HUES48 (cell line): Measurements from ENCODE around the gene HEYL.

Experiments
- H3K27ac ChIP-seq: one replicate; pipeline ENCODE4 v1.7.0; 2013; ENCODE audit warnings: low read depth, low read length, inconsistent platforms
- H3K27me3 ChIP-seq: 2 replicates; pipeline ENCODE4 v1.6.1; 2013; ENCODE audit warnings: mild to moderate bottlenecking, low read length; ENCODE audit not compliant: control insufficient read depth, insufficient read depth
- H3K36me3 ChIP-seq: 2 replicates; pipeline ENCODE4 v1.6.1; 2013; ENCODE audit warnings: low read length; ENCODE audit not compliant: control insufficient read depth, insufficient read depth
- H3K4me1 ChIP-seq: 2 replicates; pipeline ENCODE4 v1.6.1; 2013; ENCODE audit warnings: mild to moderate bottlenecking, low read length; ENCODE audit not compliant: control insufficient read depth, insufficient read depth
- H3K4me3 ChIP-seq: 2 replicates; pipeline ENCODE4 v1.5.1; 2013; ENCODE audit warnings: mild to moderate bottlenecking, low read depth, low read length
- H3K9ac ChIP-seq: 2 replicates; pipeline ENCODE4 v1.6.1; 2013; ENCODE audit warnings: mild to moderate bottlenecking, low read depth, low read length, moderate library complexity
- H3K9me3 ChIP-seq: 2 replicates; pipeline ENCODE4 v1.6.1; 2013; ENCODE audit warnings: low read length; ENCODE audit not compliant: control insufficient read depth, insufficient read depth

Gene HEYL

DNA sequence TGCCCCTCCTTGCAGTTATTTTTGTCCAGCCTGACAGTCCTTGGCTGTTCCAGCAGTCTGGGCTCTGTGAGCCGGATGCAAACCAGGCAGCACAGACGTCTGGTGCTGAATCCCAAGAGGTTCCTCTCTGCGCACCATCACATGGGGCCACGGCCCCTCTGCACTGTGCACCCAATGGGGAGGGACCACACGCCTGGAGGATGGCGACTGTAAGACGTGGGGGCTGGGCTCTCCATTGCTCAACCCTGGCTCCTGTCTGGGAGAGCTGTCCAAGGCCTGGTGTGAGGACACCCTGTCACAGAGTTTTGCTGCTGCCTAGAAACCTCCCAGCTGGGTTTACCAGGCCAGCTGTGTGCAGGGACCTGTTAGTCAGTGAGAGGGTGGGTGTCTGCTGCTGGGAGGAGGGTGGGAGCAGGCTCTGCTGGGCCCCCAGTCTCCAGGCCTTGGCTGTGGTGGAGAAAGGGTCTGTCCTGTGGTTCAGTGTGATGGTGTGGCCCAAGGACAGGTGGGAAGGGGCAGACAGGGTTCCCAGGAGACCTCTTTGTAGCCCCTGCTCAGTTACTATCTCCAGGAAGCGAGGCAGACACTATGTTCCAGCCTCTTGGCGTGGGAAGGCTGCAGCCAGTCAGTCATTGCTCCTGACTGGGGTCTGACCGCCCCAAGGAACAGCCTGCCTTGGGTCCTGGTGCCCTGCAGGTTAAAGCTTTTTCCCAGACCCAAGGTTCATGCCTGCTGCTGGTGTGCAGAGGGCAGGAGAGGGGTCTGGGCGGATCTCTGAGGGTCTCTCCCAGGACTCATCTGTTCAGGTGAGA is 13.8 kb downstream of the HEYL start:
- Histone ChIP-seq H3K9me3 (no peaks in the 10 kb centered on the region), H3K27ac (no peak overlapping the region), H3K36me3 (0 out of 2 replicates have a peak, but pooled peaks cover 3% of the 10 kb centered on the region), H3K9ac (no peak overlapping the region), H3K4me1 (no peaks in the 10 kb centered on the region), H3K27me3 (peaks cover 13% of the 10 kb centered on the region), H3K4me3 (no peak overlapping the region)

DNA sequence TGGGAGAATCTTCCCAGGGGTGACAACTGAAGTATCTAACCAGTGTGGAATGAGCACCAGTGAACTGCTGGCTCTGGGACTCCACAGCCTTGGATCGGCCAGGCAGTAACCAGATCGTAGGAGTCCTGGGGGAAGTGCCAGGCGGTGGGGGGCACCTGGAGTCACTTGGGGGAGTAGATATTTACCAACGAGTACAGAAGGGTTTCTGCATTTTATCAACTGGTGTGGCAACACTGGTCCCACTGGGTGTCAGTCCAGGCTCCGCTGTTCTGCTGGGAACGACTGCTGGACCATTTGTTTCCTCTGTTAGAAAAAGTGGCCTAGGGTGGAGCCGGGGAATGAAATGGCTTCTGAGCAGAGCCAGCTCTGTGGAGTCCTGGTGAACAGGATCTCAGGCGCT is 14.4 kb downstream of the HEYL start:
- H3K36me3 ChIP-seq: 0 out of 2 replicates have a peak, but pooled peaks cover 2% of the 10 kb centered on the region

DNA sequence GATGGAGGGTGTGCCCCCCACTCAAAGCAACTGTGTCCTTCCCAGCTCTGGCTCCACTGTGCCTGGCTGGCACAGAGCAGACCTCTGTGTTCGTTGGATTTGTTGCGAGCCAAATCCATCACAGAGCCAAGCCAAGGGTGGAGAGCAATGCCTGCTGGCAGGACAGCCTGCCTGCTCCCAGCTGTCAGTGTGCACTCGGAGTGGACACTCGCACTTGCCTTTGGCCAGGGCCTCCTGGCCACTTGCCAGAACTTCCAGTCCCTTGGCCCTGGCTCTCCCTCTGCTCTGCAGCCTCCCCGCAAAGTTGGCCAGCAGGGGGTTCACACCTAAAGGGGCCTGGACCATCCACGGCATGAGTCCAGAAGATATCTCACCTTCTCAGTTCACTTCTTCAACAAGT is 16.4 kb downstream of the HEYL start:
- Histone ChIP-seq H3K27ac (no peak overlapping the region), H3K4me3 (no peak overlapping the region), H3K27me3 (peaks cover 10% of the 10 kb centered on the region), H3K36me3 (no peaks in the 10 kb centered on the region), H3K9me3 (no peaks in the 10 kb centered on the region), H3K4me1 (no peaks in the 10 kb centered on the region), H3K9ac (no peak overlapping the region)

More for the DNA sequence above, 14.4 kb downstream of the HEYL start:
- H3K4me1 ChIP-seq: no peaks in the 10 kb centered on the region
- no peak overlapping the region for H3K27ac ChIP-seq
- no peak overlapping the region for H3K9ac ChIP-seq
- H3K27me3 ChIP-seq: peaks cover 9% of the 10 kb centered on the region
- H3K9me3 ChIP-seq: no peaks in the 10 kb centered on the region
- no peak overlapping the region for H3K4me3 ChIP-seq

DNA sequence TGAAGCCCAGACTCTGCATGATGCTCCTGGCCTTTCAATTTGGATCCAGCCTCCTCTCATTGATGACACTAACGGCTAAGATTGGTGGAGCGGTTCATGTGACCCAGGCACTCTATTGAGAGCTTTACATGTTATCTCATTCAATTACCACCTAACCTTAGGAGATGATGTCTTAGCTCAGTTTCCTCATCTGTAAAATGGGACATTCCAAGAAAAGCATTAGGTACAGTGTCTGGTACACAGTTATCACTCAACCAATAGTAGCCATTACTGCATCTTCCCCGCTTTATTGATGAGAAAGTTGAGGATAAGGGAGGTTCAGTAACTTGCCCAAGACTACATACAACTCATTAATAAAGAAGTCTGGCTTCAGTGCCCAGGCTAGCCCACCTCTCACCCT is 17.0 kb downstream of the HEYL start:
- H3K9me3 ChIP-seq: no peaks in the 10 kb centered on the region
- H3K4me1 ChIP-seq: no peaks in the 10 kb centered on the region
- no peak overlapping the region for H3K4me3 ChIP-seq
- no peak overlapping the region for H3K27ac ChIP-seq
- H3K36me3 ChIP-seq: no peaks in the 10 kb centered on the region
- no peak overlapping the region for H3K9ac ChIP-seq
- H3K27me3 ChIP-seq: peaks cover 10% of the 10 kb centered on the region

DNA sequence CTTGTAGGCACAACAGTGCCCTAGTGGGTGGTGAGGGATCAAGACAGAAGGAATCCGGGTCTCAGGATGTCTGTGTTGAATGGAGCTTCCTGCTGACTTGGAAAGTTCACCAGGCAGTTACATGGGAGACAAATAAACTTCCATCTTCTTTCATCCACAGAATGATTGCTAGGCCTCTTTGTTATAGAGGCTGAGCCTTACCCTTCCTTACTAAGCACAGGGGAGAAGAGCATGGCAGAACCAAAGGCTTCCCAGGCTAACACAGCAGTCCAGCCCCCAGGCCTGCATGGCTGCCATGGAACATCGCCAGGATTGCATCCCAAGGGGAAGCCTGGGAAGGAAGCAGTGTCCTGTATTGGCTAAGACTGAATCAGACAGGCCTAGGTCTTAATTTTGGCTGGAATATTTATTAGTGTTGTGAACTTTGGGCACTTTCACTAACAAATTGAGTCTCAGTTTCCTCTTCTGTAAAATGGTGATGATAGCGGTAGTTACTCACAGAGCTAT is 18.7 kb downstream of the HEYL start:
- Histone ChIP-seq H3K4me3 (no peak overlapping the region), H3K27ac (no peak overlapping the region), H3K9me3 (no peaks in the 10 kb centered on the region), H3K36me3 (no peaks in the 10 kb centered on the region), H3K9ac (no peak overlapping the region), H3K27me3 (peaks cover 10% of the 10 kb centered on the region), H3K4me1 (no peaks in the 10 kb centered on the region)

DNA sequence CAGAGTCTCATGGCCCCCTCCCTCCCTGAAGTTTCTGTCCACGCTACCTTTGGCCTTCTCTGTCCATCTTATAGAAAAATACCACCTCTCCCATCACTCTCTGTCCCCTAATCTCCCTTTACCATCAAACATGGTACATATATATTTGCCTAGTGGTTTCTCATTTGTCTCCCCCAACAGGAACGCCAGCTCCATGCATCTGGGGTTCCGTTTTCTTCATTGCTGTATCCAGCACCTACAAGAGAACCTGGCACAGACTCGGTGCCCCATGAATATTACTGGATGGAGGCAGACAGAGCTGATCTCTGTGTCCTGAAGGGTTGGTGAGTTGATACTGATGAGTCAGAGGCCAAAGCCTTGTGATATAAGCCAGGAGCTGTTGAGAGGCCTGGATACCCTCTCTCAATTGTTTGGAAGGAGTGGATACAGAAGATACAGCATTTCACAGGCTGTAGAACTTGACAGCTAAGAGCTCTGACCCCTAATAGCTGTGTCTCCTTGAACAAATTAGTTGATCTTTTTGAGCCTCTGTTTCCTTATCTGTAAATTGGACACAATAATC is 21.9 kb downstream of the HEYL start:
- Histone ChIP-seq H3K36me3 (no peaks in the 10 kb centered on the region), H3K27me3 (peaks cover 7% of the 10 kb centered on the region), H3K4me1 (no peaks in the 10 kb centered on the region), H3K27ac (no peak overlapping the region), H3K9ac (no peak overlapping the region), H3K4me3 (no peak overlapping the region), H3K9me3 (no peaks in the 10 kb centered on the region)

DNA sequence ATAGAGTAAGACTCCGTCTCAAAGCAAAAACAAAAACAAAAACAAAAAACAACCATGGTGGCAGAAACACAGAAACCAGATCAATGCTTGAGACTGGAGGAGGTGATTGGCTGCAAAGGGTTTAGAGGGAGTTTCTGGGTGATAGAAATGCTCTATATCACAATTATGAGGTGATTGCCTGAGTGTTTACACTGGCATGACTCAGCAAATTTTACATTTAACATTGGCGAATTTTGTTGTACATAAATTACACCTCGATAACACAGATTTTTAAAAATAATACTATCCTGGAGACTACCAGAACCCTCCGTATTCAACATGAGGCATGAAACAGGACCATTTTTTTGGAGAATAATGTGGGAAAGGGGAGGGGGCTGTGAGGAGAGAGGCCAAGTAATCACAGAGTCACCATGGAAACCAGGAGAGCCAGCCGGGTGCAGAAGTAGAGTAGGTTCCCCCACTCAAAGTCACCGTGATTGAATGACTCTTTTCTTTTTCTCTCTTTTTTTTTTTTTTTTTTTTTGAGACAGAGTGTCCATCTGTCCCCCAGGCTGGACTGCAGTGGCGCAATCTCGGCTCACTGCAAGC is 24.3 kb downstream of the HEYL start:
- peaks cover 13% of the 10 kb centered on the region for H3K27me3 ChIP-seq
- H3K4me1 ChIP-seq: no peaks in the 10 kb centered on the region
- no peak overlapping the region for H3K4me3 ChIP-seq
- no peaks in the 10 kb centered on the region for H3K36me3 ChIP-seq
- H3K9ac ChIP-seq: no peak overlapping the region
- H3K27ac ChIP-seq: no peak overlapping the region
- no peaks in the 10 kb centered on the region for H3K9me3 ChIP-seq

DNA sequence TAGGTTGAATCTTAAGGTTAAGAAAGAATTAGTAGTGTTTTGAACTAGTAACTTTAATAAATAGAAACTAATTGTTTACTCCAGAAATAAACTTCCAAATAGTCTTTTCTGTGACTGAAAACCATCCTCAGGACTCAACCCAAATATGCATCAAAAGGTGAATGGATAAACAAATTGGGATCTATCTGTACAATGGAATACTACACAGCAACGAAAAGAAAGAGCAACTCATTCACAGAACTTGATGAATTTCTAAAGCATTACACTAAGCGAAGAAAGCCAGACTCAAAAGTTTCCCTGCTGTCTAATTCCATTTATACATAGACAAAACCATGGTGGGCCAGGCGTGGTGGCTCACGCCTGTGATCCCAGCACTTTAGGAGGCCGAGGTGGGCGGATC is 25.0 kb downstream of the HEYL start:
- no peak overlapping the region for H3K27ac ChIP-seq
- peaks cover 14% of the 10 kb centered on the region for H3K27me3 ChIP-seq
- H3K4me3 ChIP-seq: no peak overlapping the region
- no peak overlapping the region for H3K9ac ChIP-seq
- H3K4me1 ChIP-seq: no peaks in the 10 kb centered on the region
- H3K9me3 ChIP-seq: no peaks in the 10 kb centered on the region
- no peaks in the 10 kb centered on the region for H3K36me3 ChIP-seq

DNA sequence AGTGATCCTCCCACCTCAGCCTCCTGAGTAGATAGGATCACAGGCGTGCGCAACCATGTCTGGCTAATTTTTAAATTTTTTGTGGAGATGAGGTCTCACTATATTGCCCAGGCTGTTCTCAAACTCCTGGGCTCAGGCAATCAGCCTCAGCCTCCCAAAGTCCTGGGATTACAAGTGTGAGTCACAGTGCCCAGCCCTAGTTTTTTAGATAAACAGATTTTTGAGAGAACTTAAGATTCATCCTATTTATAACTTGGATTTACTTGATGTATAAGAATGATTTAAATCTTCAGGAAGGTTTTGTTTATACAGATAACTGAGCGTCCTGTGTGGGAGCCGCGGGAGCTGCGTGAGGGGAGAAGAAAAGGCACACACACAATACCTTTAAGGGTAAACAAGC is 26.2 kb downstream of the HEYL start:
- no peaks in the 10 kb centered on the region for H3K36me3 ChIP-seq
- no peak overlapping the region for H3K9ac ChIP-seq
- H3K4me3 ChIP-seq: no peak overlapping the region
- H3K9me3 ChIP-seq: no peaks in the 10 kb centered on the region
- H3K27me3 ChIP-seq: peaks cover 23% of the 10 kb centered on the region
- H3K27ac ChIP-seq: no peak overlapping the region
- no peaks in the 10 kb centered on the region for H3K4me1 ChIP-seq

DNA sequence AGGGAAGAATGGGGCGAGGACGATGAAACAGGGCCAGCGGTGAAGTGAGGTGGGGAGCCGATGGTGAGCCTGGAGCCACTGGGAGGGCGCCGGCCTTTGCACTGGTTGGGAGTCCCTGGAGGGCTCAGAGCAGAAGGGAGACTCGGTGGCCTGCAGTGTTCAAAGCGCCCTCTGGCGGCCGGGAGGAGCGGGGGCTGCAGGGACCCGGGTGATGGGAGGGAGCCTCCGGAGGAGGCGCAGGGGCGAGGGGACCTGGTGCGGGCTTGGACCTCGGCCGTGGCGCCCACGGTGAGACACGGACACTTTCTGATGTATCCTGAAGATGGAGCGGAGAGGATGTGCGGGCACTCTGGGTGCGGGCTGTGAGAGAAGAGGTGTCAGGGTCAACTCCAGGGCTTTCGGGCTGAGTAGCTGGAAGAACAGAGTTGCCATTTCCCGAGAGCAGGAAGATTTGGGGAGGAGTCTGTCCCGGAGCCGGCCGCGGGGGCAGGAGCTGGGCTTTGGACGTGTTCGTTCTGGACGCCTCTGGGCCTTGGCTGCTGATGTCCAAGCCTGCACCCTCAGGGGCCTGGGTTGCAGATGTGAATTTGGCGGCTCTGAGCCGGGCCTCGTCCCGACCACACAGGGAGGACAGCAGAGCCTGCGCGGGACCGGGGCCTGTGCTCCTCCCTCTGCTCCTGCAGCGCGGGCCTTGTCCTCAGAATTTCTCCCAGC is 29.7 kb downstream of the HEYL start:
- Histone ChIP-seq H3K4me1 (no peaks in the 10 kb centered on the region), H3K27ac (no peak overlapping the region), H3K27me3 (peaks cover 23% of the 10 kb centered on the region), H3K9ac (no peak overlapping the region), H3K4me3 (peak overlapping the region; percentile 67), H3K36me3 (no peaks in the 10 kb centered on the region), H3K9me3 (no peaks in the 10 kb centered on the region)
